HCEC 1CT (cell line): ENCODE results near the gene MX1.
"Not testable (repeated sequence)": the region's sequence is repeated elsewhere in the genome, so short reads cannot be mapped to it uniquely, and the experiment has no call there.

ENCODE experiments used
- DNase-seq: peaks from one replicate; pipeline ENCODE4 v3.0.0-alpha.2; 2017

Gene MX1

DNA sequence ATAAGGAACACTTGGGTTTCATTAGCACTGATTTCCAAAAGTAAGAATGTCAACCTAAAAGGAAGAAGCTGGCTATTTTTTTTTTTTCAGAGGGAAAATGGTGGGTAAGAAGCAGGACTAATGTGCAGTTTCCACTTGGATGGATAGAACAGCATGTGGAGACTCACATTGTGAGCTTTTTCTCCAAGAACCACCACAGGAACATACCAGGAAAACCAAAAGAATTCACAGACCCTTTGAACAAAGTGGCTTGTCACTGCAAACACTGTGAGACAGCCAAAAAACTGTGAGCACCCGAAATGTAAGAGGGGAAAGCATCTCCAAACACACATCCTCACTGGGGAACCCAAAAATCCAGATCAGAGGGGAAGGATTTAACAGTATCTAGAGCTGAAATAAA lies 15.7 kb upstream of the MX1 start:
- DNase-seq, result no peak

DNA sequence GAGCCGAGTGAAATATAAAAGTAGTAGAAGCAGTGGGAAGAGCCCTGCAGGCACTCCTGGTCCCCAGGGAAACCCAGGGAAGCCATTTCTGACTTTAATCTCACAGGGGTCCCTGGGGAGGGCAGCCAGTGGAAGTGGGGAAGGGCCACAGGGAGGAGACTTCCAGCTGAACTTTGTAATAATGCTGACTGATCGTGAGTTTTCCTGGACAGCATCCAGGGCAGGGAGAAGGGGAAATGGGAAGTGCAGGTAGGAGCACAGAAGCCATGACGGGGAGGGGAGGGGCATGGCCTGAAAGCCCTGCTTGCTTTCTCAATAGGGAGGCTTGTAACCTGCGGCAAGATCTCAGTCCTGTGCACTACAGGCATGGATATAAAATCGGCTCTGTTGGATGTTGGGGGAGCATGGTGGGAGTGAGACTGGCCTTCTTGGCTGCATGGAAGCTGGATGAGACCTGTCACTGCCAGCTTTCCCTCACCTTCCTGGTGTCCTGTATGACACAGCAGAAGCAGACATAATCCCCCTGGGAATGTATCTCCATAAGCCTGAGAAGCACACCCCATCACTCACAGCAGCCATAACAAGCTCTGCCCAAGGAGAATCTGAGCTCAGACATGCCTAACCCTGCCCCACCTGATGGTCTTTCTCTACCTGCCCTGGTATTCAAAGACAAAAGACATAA lies 15.1 kb upstream of the MX1 start:
- no peak for DNase-seq

DNA sequence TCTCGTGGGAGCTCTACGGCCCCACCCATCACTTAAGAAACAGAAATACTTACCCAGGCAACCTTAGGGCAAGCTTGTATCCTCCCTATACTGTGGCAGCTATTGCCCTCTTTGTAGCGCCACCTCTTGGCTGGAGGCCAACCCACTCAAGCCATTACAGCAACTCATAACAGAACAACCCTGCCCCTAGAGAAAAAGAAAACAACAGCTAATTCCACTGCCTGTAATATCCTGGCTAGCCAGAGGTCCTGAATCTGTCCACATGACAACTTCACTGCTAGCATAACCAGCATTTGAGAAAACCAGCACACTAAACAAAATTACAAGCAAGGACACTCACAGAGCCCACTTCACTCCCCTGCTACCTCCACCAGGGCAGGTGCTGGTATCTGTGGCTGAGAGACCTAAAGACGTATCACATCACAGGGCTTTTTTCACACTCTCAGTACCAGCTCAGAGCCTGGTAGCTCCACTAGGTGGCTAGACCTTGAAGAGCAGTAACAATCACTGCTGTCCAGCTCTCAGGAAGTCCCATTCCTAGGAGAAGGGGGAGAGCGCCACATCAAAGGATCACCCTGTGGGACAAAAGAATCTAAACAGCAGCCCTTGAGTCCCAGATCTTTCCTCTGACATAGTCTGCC lies 14.5 kb upstream of the MX1 start:
- DNase-seq, result no peak

DNA sequence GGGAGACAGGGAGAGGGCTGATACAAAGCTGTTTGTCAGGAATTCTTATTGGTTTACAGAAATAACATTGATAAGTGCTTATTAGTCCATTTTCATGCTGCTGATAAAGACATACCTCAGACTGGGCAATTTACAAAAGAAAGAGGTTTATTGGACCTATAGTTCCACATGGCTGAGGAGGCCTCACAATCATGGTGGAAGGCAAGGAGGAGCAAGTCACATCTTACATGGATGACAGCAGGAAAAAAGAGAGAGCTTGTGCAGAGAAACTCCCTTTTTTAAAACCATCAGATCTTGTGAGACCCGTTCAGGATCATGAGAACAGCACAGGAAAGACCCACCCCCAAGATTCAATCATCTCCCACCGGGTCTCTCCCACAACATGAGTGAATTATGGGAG lies 8.5 kb upstream of the MX1 start:
- not testable (repeated sequence) for DNase-seq

DNA sequence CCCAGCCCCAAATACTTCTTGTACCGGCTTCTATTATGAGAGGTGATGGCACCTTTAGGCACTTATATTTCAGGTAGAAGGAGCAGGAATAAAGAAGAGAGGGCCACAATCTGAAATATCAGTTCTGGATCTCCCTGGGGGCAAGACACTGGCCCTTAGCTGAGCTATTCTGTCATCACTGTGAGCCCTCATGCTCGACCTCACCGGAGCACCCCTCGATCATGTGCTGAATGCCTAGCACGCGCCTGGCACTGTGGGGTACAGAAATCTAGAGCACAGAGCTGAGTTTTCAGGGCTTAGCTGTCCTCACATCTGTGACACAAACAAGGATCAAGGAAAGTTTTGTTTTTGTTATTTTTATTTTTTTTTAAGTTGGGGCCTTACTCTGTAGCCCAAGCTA lies 7.6 kb upstream of the MX1 start:
- no peak for DNase-seq

DNA sequence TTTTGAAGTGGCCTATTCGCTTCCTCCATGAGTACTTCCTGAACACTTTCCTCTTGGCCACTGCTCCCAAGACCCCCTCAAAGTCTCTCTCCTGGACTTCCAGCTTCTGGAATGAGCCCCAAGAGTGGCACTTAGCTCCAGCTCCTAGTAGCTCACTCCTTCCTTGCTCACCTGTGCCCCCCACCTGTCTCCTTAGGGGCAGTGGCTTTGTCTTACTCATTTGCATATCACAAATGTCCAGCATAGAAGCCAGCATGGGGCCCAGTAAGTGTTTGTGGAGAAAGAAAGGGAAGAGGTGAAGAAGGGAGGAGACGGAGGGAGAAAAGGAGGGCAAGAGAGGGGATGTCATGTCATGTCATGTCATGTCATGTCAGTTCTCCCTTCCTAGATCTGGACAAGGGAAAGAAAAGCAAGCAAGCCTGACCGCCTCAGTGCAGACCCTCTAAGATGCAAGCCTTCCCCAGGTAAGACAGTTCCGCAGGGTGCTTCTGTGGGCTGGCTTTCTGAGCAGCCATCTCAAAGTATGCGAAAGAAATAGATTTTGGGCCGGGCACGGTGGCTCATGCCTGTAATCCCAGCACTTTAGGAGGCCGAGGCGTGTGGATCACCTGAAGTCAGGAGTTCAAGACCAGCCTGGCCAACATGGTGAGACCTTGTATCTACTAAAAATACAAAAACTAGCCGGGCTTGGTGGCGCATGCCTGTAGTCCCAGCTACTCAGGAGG lies 6.9 kb upstream of the MX1 start:
- no peak for DNase-seq

DNA sequence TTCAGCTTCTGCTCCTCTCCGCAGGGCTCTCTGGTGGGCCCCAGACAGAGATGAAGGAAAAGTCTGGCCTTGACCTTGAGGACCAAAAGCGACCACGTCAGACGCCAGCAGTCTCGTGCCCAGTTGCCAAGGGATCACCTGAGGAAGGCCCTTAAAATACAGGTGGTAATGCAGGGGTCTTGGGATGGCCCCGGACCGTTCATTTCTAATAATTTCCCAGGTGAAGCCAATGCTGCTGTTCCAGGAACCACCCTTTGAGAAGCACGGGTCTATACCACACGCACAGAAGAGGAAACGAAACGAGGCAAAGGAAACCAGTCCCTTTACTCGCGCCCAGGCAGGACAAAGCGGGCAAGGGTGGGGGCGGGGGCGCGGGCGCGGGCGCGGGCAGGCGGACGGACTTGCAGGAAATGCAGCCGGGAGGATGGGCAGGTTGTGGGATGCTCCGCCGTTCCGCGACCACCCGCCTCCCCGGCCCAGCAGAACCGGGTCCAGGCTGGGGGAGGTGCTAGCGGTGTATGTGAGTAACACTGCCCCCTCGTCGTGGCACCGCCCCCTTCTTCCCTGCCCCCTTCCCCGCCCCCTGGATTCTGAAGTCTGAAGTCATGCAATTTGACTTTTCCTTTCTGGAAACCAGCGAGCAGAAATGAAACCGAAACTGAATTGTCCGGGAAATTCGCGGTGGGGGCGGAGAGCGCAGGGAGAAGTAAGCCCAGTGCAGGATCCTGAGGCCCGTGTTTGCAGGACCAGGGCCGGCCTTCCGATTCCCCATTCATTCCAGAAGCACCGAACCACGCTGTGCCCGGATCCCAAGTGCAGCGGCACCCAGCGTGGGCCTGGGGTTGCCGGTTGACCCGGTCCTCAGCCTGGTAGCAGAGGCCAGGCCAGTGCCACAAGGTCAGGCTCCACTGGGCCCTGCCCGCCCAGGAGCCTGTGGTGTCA lies 5.8 kb upstream of the MX1 start:
- peak; percentile 49 for DNase-seq

DNA sequence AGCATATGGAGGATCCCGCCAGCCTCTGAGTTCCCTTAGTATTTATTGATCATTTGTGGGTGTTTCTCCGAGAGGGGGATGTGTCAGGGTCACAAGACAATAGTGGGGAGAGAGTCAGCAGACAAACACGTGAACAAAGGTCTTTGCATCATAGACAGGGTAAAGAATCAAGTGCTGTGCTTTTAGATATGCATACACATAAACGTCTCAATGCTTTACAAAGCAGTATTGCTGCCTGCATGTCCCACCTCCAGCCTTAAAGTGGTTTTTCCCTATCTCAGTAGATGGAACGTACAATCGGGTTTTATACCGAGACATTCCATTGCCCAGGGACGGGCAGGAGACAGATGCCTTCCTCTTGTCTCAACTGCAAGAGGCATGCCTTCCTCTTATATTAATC lies 5.0 kb upstream of the MX1 start:
- not testable (repeated sequence) for DNase-seq

DNA sequence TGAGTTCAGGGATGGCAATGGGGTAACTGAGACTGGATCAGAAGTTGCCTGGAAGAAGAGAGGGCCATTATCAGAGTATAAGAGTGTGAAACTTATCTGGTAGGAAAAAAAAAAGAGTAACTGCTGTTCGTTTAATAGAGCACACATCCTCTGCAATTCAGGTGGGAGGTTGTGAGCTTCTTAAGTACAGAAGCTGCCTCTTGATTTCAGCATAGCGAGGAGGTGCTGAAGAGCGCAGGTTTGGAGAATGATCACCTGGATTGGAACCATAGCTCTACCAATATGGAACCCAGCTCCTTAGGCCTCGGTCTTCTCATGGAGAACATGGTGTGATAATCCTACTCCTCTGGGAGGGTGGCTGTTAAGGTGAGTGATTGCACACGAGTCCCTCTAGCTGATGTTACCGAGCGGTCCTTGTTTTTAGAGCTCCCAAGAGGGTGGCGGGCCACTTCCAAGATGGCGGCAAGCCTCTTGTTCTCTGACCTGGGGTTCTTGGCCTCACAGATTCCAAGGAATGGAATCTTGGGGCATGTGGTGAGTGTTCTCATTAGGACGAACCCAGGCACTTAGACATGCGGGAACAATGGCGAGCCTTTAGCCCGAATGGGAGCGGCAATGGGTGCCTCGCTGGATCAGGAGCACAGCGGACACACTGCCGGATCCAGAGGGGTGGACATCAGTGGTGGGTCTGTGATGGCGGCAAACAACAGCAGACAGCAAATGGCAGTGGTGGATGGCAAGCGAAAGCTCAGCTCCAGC lies 3.3 kb upstream of the MX1 start:
- DNase-seq, result no peak

DNA sequence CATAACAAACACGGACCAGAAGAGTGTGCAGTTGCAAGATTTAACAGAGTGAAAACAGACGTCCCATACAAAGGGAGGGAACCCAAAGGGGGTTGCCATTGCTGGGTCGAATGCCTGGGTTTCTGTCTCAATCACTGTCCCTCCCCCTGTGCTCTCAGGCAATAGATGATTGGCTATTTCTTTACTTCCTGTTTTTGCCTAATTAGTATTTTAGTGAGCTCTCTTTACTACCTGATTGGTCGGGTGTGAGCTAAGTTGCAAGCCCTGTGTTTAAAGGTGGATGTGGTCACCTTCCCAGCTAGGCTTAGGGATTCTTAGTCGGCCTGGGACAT lies 2.8 kb upstream of the MX1 start:
- not testable (repeated sequence) for DNase-seq

DNA sequence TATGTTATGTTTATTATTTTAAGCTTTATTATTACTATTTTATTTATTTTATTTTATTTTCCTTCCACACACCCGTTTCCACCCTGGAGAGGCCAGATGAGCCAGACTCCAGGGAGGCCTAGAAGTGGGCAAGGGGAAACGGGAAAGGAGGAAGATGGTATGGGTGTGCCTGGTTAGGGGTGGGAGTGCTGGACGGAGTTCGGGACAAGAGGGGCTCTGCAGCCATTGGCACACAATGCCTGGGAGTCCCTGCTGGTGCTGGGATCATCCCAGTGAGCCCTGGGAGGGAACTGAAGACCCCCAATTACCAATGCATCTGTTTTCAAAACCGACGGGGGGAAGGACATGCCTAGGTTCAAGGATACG lies 468 bp upstream of the MX1 start:
- DNase-seq, result no peak

DNA sequence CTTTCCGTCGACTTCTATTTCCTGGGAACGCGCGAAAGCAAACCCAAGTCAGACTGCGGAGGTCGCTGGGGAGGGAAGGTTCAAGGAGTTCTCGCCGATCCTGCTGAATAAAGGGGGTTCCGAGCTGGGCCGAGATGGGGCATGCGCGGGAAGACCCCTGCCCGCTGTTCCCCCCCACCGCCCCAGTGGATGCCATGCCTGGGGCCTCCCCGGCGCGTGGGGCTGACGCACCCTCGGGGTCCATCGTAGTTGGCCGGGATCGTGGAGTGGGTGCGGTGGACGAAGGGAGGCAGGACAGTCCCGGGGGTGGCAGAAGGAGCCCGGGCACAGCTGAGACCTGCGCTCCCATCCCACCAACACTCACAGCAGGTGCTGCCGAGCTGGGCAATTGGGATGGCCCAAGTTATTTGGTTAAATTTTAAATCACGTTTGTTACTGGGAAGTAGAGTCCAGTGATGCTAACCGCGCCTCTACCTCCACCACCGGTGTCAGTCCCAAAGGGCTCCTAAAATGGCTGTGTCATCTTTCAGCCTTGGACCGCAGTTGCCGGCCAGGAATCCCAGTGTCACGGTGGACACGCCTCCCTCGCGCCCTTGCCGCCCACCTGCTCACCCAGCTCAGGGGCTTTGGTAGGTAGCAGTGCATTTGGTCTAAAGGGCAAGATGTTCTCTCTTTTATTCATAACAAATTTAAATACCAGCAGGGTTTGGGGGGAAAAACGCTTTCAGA lies 801 bp downstream of the MX1 start:
- DNase-seq, result no peak

DNA sequence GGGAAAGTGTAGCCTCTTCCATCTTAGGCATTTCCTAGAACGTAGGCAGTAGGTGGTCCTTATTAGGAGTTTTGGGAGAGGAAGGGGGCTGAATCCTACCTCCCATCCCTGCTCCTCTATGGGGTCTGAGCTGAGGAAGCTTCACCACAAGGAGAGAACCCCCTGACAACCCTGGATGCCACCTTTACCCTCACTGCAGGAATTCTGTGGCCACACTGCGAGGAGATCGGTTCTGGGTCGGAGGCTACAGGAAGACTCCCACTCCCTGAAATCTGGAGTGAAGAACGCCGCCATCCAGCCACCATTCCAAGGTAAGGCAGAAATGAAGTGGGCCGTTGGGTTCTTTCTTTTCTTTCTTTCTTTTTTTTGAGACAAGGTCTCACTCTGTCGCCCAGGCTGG lies 1.5 kb downstream of the MX1 start:
- DNase-seq, result no peak

DNA sequence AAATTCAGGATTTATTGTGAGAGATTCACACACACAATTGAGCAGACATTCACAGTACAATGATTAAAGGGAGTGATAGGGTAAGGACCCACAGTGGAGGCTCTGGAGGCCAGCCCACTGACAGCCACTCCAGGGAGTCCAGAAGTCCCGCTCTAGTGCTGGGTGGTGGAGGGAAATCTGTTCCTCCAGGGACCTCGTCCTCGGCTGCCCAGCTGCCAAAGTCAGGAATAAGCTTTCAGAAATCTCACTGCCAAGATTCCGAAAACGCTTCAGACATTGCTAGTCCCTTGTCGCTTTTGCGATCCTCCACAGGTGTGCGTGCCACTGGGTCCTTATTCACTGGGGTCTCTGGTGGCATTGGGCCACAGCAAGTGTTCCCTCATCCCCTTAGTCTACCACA lies 2.3 kb downstream of the MX1 start:
- DNase-seq, result no peak

DNA sequence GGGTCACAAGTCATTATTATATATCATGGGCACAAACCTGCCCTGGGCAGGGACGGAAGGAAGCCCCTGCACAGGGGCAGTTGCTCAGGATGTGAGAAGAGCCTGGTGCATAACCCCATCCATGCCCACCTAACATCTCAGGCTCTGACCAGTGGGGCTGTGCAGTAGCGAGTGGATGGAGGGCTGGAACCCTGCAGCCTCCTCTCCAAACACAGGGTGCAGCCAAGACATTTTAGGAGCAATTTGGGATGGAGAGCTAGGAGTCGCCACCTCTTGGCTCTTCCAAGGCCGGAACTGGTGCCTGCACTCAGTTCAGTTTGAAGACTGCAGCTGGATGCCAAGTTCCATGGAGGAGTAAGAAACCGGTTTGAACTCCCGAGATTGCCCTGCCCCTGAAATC lies 2.8 kb downstream of the MX1 start:
- DNase-seq, result no peak

DNA sequence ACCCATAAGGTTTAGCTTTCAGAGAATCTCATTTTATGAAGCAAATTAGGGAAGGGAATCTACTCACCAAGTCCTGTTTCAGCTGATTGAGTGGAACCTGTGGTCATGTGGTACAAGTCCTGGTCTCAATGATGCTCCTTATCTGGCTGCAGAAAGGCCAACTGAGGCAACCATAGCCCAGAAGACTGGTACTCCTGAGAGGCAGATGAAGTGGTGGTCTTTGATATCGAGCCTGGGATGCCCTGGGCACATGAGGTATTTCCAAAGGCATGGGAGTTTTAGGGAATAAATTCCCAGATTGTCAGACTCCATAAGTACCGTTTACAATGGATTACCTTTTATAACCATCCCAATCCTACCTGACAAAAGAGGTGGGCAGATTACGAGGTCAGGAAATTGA lies 3.3 kb downstream of the MX1 start:
- no peak for DNase-seq

DNA sequence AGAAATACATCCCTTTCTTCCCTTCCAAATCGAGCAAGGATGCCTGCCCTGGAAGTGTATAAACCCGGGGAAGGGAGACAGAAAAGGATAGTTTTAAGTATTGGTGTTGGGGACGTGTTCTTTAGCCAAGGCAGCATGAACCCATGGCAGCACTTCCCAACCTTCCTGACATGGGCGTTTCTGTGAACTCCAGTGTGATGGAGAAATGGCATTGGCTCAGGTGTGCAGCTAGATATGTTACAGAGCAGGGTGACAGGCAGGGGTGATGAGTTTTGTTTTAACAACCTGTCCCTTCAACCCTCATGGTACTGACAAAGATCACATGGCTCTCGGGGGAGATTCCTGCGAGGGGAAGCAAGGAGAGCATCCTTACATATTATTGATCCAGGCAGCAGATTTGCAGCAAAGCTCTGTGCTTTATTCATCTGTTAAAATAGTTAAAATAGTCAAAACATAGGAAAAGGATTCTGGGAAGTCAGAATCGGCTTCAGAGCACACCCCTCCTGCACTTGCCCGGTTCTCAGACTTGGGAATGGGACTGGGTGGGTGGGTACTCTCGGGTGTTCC lies 4.0 kb downstream of the MX1 start:
- DNase-seq, result no peak

DNA sequence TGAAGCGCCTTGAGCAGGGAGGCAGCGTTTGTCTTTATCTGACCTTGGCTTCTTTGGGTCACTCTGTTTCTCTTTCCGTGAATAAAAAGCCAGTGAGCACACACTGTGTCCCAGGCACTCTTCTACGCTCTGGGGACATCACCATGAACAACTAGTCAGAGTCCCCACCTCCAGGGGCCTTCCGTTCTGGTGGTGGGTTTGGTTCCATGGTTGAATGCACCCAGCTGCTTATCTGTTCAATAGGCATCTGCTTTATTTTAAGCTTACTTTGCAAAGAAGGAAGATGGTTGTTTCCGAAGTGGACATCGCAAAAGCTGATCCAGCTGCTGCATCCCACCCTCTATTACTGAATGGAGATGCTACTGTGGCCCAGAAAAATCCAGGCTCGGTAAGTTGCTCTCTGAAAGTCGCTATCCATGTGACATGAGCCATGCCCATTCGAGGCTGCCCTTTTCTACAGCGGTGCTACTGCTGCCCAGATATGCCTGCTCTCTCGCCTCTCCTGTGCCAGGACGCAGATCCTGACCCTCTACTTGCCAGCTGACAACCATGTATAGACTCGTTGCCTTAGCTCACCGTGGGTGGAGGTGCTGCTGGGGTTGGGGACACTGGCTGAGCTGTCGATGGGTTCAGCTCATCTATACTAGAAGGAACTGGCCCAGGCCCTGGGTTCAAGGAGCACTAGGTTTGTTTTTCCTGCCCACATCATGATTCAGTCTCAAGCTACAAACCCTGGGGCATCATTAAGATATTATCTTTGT lies 5.9 kb downstream of the MX1 start:
- DNase-seq, result no peak

DNA sequence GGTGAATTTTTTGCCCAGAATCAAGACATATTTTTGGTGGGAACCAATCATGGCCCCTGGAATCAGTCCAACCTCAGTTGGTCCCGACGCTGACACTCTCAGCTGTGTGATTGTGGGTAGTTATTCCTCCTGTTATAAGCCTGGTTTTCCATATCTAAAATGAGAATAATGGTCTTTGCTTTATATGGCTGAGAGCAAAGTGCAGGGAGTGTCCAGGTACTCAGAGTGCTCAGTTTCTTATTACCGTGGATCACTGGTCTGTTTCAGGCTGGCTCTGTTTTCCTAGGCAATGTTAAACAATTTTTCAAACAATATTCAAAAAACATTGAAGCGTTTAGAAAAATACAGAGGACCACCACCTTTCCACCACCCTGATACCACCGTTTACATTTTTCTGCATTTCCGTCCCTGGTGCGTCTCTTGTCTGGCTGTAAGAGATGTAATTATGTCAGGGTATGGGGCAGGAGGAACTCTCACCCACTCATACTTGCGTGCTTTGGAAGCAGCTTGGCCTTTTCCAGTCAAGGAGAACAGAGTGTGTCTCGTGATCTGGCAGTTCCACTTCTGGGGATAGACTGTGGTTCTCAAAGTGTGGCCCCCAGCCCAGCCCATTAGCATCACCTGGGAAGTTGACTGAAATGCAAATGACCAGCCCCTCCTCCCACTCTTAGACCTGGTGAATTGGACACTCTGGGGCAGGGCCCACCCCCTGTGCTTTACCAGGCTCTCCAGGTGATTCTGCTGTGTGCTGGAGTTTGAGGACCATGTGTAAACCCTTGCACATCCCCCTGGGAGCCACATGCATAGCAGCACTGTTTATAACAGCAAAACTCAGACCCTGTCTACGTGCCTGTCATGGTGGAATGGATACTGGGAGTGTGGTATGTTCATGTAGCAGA lies 6.8 kb downstream of the MX1 start:
- no peak for DNase-seq

DNA sequence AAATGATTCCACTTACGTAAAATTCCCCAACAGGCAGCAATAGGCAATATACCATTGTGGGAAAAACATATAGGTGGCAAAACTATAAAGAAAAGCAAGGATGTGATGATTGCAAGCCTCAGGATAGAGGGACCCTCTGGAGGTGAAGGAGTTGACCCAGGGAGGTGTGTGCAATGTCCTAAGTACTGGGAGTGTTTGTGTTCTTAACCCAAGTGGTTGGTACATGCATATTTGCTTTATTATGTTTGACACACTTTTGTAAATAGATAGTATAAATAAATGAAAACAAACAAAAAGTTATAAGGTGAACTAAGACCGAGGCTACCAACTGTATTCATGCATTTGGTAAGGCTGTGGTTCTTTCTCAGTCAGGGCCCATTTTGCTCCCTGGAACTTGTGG lies 7.5 kb downstream of the MX1 start:
- no peak for DNase-seq
